Central memory CD8-positive, alpha-beta T cell (primary cell): Measurements from ENCODE around the gene NMT1.

ENCODE experiments used
- ATAC-seq: fragments of 150-1000 bp; cut with Tn5 transposase; replicated peaks from 2 replicates; pipeline ENCODE4 v1.10.0; 2022; ENCODE audit warnings: mild to moderate bottlenecking, moderate FRiP score, moderate number of reproducible peaks; ENCODE audit not compliant: poor library complexity, severe bottlenecking; ENCODE audit errors: extremely low read depth
- DNase-seq, 2 donors: peaks; one replicate each; pipeline ENCODE4 v3.0.0; 2021; ENCODE audit warnings: low spot score in 2 of 2
- H3K27ac Mint-ChIP-seq: one replicate; pipeline ENCODE4 v1.8.0; 2022; ENCODE audit warnings: low read depth, mild to moderate bottlenecking, moderate library complexity, mixed read lengths
- H3K27me3 Mint-ChIP-seq: one replicate; pipeline ENCODE4 v1.8.0; 2022; ENCODE audit warnings: mixed read lengths
- H3K36me3 Mint-ChIP-seq: one replicate; pipeline ENCODE4 v1.8.0; 2022; ENCODE audit warnings: mild to moderate bottlenecking, moderate library complexity, mixed read lengths; ENCODE audit not compliant: insufficient read depth
- H3K4me1 Mint-ChIP-seq: one replicate; pipeline ENCODE4 v1.8.0; 2022; ENCODE audit warnings: mixed read lengths
- H3K4me3 Mint-ChIP-seq: one replicate; pipeline ENCODE4 v1.8.0; 2022; ENCODE audit warnings: mild to moderate bottlenecking, moderate library complexity, mixed read lengths
- H3K9me3 Mint-ChIP-seq: one replicate; pipeline ENCODE4 v1.8.0; 2022; ENCODE audit warnings: mixed read lengths

Gene NMT1

DNA sequence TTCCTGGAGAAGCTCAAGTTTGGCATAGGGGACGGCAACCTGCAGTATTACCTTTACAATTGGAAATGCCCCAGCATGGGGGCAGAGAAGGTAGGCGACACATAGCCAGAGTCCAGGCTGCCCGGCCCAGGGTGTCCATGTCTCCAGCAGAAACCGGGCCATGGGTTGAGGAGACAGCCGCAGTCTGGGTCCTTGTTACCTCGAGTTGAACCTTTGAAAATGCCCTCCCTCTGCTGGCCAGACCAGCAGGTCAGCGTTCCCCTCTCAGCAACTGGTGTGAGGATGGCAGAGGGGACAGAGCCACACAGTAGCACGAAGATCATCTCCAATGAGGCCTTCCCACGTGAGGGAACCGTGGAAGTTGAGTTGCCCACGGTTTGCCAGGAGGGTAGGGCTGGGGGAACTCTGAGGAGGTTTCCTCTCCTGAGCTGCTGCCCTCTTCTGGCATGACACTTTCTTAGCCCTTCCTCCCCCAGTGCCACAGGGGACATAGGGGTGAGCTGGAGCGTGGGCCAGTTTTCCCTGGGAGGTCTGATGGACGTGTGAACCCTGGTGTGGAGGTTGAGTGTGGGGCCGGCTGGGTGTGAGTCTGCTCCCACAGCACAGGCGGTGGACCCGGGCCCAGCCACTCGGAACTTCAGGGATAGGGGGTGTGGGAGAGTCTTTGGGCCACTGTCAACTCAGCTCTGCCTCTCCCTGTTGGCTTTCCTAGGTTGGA, 43.9 kb downstream of the NMT1 start:
- peaks cover 64% of the 10 kb centered on the region for H3K36me3 Mint-ChIP-seq
- no peaks in the 10 kb centered on the region for H3K27me3 Mint-ChIP-seq
- no peaks in the 10 kb centered on the region for H3K4me1 Mint-ChIP-seq
- no peak overlapping the region for H3K27ac Mint-ChIP-seq
- H3K9me3 Mint-ChIP-seq: no peaks in the 10 kb centered on the region
- H3K4me3 Mint-ChIP-seq: no peak overlapping the region
- ATAC-seq (no peak), DNase-seq (no peak)

GRCh38 chr17:45106096-45106495, 45.0 kb downstream of the NMT1 start:
- no peak for ATAC-seq

GRCh38 chr17:45106582-45106981, 45.5 kb downstream of the NMT1 start:
- no peaks in the 10 kb centered on the region for H3K4me1 Mint-ChIP-seq
- H3K36me3 Mint-ChIP-seq: peaks cover 55% of the 10 kb centered on the region
- H3K27ac Mint-ChIP-seq: peak overlapping the region; percentile 29
- H3K27me3 Mint-ChIP-seq: no peaks in the 10 kb centered on the region
- H3K9me3 Mint-ChIP-seq: no peaks in the 10 kb centered on the region
- ATAC-seq (no peak), DNase-seq (no peak)
- no peak overlapping the region for H3K4me3 Mint-ChIP-seq

More at GRCh38 chr17:45106096-45106495, 45.0 kb downstream of the NMT1 start:
- no peak for DNase-seq
- H3K36me3 Mint-ChIP-seq: peaks cover 58% of the 10 kb centered on the region
- H3K9me3 Mint-ChIP-seq: no peaks in the 10 kb centered on the region
- no peak overlapping the region for H3K4me3 Mint-ChIP-seq
- no peak overlapping the region for H3K27ac Mint-ChIP-seq
- no peaks in the 10 kb centered on the region for H3K27me3 Mint-ChIP-seq
- H3K4me1 Mint-ChIP-seq: no peaks in the 10 kb centered on the region

- Mint-ChIP-seq H3K27me3 (no peaks in the 10 kb centered on the region), H3K4me1 (no peaks in the 10 kb centered on the region), H3K4me3 (no peak overlapping the region), H3K36me3 (peaks cover 46% of the 10 kb centered on the region), H3K27ac (no peak overlapping the region), H3K9me3 (no peaks in the 10 kb centered on the region)
- no peak for ATAC-seq
- no peak for DNase-seq
These were observed 46.3 kb downstream of the NMT1 start for GRCh38 chr17:45107293-45108010.

GRCh38 chr17:45108051-45108450, 46.9 kb downstream of the NMT1 start:
- no peaks in the 10 kb centered on the region for H3K4me1 Mint-ChIP-seq

GRCh38 chr17:45108595-45109521, 47.7 kb downstream of the NMT1 start:
- Mint-ChIP-seq H3K27me3 (no peaks in the 10 kb centered on the region), H3K4me1 (no peaks in the 10 kb centered on the region), H3K36me3 (peaks cover 35% of the 10 kb centered on the region), H3K9me3 (no peaks in the 10 kb centered on the region), H3K4me3 (no peak overlapping the region), H3K27ac (no peak overlapping the region)
- ATAC-seq (no peak), DNase-seq (no peak)

More at GRCh38 chr17:45108051-45108450, 46.9 kb downstream of the NMT1 start:
- no peak for ATAC-seq
- Mint-ChIP-seq H3K4me3 (no peak overlapping the region), H3K9me3 (no peaks in the 10 kb centered on the region), H3K27me3 (no peaks in the 10 kb centered on the region), H3K36me3 (peaks cover 41% of the 10 kb centered on the region), H3K27ac (no peak overlapping the region)
- DNase-seq: no peak

GRCh38 chr17:45110676-45111611, 49.8 kb downstream of the NMT1 start:
- no peak for ATAC-seq
- H3K27ac Mint-ChIP-seq: peak overlapping the region; percentile 76
- no peaks in the 10 kb centered on the region for H3K27me3 Mint-ChIP-seq
- H3K4me1 Mint-ChIP-seq: no peaks in the 10 kb centered on the region
- no peak for DNase-seq
- no peak overlapping the region for H3K4me3 Mint-ChIP-seq
- H3K36me3 Mint-ChIP-seq: peaks cover 17% of the 10 kb centered on the region
- H3K9me3 Mint-ChIP-seq: no peaks in the 10 kb centered on the region

DNA sequence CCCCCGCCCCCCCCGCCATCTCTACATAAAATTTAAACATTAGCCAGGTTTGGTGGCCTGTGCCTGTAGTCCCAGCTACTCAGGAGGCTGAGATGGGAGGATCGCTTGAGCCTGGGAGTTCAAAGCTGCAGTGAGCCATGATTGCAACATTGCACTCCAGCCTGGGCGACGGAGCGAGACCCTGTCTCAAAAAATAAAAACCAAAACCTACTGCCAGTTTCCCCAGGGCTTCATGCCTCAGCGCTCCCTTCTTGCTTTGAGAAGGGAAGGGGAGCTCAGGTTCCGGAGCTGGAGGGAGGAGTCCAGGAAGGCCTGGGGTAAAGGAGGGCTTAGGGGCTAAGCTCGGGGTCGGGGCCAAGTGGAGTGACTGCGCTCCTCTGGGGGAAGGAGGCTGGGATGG, 50.7 kb downstream of the NMT1 start:
- Mint-ChIP-seq H3K4me3 (no peak overlapping the region), H3K36me3 (peaks cover 11% of the 10 kb centered on the region), H3K27me3 (no peaks in the 10 kb centered on the region), H3K9me3 (no peaks in the 10 kb centered on the region), H3K4me1 (no peaks in the 10 kb centered on the region), H3K27ac (no peak overlapping the region)
- no peak for DNase-seq
- no peak for ATAC-seq

DNA sequence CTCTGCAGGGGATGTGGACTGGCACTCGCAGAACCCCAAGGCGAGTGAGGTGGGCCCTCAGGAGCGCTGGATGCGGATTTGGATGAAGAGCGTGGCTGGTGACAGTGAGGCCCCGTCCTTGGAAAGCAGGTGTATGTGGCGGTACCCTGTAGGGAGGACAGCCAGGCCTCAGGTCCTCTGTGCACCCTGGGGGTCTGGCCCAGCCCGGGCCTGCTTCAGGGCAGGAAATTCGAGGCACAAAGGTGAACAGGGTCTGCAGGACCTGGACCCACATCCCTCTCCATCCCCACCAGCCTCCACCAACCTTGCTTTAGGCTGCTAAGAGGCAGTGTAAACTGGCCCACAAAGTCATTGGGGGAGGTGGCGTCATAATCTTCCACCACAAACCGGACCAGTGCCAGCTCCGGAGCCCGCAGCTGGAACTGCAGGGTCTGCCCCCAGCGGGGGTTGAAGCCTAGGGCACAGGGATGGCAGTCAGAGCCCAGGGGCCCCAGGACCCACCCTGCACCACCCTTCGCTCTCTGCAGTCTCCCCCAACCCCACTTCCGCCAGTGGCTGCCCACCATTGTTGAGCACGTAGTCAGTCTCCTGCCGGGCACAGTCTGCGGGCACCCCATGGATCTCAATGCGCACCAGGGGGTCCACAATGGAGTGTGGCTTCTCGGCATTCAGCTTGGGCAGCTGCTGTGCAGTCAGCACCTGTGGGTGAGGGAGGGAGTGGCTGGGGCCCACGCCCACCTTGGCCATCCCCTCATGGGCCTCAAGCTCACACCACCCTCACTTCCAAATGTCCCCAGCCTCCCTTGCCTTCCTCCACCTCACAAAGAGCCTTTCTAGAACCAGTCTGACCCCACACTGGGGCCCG, 51.7 kb downstream of the NMT1 start:
- no peaks in the 10 kb centered on the region for H3K9me3 Mint-ChIP-seq
- no peak overlapping the region for H3K27ac Mint-ChIP-seq
- ATAC-seq (no peak), DNase-seq (no peak)
- no peaks in the 10 kb centered on the region for H3K27me3 Mint-ChIP-seq
- H3K4me3 Mint-ChIP-seq: no peak overlapping the region
- peaks cover 7% of the 10 kb centered on the region for H3K36me3 Mint-ChIP-seq
- no peaks in the 10 kb centered on the region for H3K4me1 Mint-ChIP-seq

DNA sequence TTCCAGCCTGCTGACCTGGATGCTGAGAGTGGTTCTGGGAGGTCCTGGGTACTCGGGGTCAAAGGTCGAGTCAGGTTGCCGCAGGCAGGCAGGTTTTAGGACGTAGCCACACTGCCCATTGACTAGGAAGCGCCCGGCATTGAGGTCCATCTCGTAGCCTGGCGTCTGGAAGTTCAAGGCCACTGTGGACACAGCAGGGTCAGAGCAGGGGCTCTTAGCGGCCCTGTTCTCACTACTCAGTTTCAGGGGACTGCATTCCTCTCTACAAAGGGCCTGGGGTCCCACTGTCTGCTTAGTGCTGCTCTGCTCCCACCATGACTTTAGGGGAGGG, 52.3 kb downstream of the NMT1 start:
- Mint-ChIP-seq H3K27ac (no peak overlapping the region), H3K27me3 (no peaks in the 10 kb centered on the region), H3K4me1 (no peaks in the 10 kb centered on the region), H3K36me3 (peaks cover 5% of the 10 kb centered on the region), H3K9me3 (no peaks in the 10 kb centered on the region), H3K4me3 (no peak overlapping the region)
- DNase-seq: no peak
- no peak for ATAC-seq

- peaks cover 2% of the 10 kb centered on the region for H3K36me3 Mint-ChIP-seq
- H3K27ac Mint-ChIP-seq: no peak overlapping the region
- ATAC-seq: no peak
- H3K27me3 Mint-ChIP-seq: no peaks in the 10 kb centered on the region
- H3K4me3 Mint-ChIP-seq: no peak overlapping the region
- no peaks in the 10 kb centered on the region for H3K4me1 Mint-ChIP-seq
- no peak for DNase-seq
- no peaks in the 10 kb centered on the region for H3K9me3 Mint-ChIP-seq
These were observed 53.2 kb downstream of the NMT1 start for GRCh38 chr17:45114117-45114932.
